Measurements from ENCODE around the gene PEAR1.

PEAR1 gene

DNA sequence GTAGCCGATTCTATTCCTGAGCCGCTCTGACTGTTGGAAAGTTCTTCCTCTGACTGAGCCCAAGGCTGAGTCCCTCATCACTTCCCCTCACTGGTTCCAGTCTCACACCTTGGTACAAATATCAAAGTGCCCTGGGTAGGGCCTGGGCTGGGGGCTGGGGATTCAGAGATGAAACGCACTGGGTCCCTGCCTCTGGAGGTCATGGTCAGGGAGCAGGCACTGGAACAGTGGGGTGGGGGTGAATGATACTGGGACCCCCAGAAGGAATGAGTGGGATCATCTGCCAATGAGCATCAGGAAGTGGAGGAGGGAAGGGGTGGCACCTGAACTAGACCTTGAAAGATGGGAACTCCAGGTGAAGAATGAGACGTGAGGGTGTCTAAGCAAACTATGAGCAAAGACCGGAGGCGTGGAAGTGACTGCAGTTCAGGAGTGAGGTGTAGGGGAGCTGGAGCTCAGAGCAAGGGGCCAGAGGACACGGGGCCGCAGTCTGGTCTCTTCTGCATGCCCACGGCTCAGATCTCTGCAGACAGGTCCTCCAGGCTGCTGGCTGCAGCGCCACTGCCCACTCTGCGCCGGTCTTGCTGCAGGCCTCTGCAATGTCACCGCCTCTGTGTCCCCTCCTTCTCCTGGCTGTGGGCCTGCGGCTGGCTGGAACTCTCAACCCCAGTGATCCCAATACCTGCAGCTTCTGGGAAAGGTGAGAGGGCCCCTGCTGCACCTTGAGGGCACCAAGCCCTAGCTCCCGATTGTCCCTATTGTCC lies 10.0 kb downstream of the PEAR1 start:
- TF ChIP-seq, protein P1, sequence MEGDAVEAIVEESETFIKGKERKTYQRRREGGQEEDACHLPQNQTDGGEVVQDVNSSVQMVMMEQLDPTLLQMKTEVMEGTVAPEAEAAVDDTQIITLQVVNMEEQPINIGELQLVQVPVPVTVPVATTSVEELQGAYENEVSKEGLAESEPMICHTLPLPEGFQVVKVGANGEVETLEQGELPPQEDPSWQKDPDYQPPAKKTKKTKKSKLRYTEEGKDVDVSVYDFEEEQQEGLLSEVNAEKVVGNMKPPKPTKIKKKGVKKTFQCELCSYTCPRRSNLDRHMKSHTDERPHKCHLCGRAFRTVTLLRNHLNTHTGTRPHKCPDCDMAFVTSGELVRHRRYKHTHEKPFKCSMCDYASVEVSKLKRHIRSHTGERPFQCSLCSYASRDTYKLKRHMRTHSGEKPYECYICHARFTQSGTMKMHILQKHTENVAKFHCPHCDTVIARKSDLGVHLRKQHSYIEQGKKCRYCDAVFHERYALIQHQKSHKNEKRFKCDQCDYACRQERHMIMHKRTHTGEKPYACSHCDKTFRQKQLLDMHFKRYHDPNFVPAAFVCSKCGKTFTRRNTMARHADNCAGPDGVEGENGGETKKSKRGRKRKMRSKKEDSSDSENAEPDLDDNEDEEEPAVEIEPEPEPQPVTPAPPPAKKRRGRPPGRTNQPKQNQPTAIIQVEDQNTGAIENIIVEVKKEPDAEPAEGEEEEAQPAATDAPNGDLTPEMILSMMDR (IDR thresholded peaks at IDR 0.05): no peak

DNA sequence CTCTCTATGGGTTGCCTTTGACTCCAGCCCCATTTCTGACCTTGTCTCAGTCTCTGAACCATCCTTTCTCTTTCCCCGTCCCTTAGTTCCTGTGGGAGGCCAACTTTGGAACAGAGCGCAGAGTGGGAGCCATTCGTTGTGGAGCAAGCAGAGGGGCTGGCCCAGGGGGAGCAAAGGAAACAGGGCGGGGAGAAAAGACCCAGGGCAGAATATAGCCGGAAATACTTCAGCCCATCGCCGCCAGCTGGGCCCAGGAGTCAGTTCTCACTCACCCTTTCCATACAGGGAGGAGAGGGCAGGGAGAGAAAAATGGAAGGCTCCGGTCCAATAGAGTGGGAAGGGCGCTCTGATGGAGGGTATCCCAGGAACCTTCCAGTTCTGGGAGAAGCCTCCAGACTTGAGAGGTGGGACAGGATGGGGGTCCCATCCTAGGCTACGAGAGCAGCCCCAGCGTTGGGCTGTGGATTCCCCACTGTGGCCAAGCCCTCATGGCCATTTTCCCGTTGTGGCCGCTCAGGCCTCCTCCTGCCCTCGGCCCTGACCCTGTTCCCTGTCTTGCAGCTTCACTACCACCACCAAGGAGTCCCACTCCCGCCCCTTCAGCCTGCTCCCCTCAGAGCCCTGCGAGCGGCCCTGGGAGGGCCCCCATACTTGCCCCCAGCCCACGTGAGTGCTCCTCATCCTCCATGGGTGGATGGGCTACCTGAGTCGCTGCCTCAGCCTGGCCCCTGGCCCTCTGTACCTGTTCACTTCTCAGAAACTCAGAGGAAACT lies 10.9 kb downstream of the PEAR1 start:
- TF ChIP-seq, protein P1 (IDR thresholded peaks at IDR 0.05): no peak

DNA sequence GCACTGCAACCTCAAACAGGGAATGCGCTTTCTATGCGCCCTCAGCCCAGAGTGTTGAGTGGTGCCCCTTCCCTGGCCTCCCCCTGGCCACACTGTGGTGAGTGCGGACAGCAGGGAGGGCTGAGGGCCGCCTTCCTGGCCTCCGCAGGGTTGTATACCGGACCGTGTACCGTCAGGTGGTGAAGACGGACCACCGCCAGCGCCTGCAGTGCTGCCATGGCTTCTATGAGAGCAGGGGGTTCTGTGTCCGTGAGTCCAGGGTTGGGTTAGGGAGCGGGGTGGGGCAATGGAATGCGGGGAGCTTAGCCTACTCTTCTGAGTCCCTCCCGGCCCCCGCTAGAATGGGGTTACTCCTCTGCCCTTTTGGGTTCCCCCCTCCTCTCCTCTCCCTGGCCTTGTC lies 11.7 kb downstream of the PEAR1 start:
- TF ChIP-seq, protein P1 (IDR thresholded peaks at IDR 0.05): no peak

DNA sequence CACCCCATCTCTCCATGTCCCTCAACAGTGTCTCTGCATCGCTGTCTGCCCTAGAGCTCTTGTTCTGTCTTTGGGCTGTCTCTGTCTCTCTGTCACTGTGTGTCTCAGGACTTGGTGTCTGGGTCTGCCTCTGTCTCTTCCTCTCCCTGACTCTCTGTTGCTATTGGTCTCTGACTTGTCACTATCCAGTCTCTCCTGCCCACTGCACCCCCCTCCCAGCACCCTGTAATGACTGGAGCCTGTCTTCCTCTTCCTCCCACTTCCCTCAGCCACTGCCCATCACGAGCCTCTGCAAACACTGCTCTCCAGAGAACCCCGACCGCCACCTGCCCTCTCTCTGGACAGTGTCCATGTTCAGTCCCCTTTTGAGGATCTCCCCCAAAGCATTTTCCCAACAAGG lies 12.1 kb downstream of the PEAR1 start:
- TF ChIP-seq, protein P1 (IDR thresholded peaks at IDR 0.05): no peak

DNA sequence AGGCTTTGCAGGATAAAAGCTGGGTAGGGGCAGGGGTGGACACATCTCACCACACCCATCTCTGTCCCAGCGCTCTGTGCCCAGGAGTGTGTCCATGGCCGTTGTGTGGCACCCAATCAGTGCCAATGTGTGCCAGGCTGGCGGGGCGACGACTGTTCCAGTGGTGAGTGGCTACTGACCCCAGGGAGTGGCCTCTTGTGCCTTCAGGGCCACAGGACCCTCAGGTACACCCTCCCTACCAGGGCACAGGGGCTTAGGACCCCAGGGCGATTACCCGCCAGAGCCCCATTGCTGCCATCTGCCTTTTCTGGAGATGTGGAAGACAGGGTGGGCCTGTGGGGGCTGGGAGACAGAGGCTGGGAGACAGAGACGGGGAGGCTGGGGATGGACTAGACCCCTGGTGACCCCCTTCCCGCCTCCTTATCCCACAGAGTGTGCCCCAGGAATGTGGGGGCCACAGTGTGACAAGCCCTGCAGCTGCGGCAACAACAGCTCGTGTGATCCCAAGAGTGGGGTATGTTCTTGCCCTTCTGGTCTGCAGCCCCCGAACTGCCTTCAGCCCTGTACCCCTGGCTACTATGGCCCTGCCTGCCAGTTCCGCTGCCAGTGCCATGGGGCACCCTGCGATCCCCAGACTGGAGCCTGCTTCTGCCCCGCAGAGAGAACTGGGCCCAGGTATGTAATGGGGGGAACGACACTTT lies 12.8 kb downstream of the PEAR1 start:
- TF ChIP-seq, protein P1 (IDR thresholded peaks at IDR 0.05): no peak

DNA sequence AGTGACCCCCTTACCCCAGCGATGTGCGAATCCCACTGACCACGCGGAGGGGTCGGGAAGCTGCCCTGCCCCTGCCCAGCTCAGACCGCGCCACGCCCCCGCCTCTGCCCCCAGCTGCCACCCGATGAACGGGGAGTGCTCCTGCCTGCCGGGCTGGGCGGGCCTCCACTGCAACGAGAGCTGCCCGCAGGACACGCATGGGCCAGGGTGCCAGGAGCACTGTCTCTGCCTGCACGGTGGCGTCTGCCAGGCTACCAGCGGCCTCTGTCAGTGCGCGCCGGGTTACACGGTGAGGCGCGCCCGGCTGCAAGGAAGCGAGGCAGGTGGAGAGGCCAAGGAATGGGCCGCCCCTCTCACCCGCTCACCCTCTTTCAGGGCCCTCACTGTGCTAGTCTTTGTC lies 15.0 kb downstream of the PEAR1 start:
- TF ChIP-seq, protein P1 (IDR thresholded peaks at IDR 0.05): no peak

DNA sequence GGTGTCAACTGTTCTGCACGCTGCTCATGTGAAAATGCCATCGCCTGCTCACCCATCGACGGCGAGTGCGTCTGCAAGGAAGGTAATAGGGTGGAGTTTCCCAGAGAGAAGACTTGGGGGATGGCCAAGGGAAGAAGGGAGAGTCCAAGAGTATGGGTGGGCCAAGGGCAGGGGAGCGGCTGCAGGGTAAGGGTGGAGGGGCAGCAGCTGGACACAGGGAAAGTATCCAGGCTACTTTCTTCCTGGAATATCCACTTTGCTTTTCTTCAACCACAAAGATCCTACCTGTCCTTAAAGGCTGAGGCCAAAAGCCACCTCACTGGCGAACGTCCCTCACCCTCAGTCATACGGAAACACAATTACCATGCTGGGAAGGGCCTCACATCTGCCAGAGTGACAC lies 15.4 kb downstream of the PEAR1 start:
- TF ChIP-seq, protein P1 (IDR thresholded peaks at IDR 0.05): no peak
